ENCODE data around the gene CROCC. TPM values are rescaled to one million over a fixed set of nuclear protein-coding genes. Genes with fewer than 3 reads are reported as not detected.
A peak's percentile ranks its signal among the peaks of the same experiment; 100 is the strongest.
"Not testable (repeated sequence)": the region's sequence is repeated elsewhere in the genome, so short reads cannot be mapped to it uniquely, and the experiment has no call there.

CROCC gene
- total and polyA plus RNA-seq, 4 donors: 2.9 to 8.3 (median 5.1) TPM

DNA sequence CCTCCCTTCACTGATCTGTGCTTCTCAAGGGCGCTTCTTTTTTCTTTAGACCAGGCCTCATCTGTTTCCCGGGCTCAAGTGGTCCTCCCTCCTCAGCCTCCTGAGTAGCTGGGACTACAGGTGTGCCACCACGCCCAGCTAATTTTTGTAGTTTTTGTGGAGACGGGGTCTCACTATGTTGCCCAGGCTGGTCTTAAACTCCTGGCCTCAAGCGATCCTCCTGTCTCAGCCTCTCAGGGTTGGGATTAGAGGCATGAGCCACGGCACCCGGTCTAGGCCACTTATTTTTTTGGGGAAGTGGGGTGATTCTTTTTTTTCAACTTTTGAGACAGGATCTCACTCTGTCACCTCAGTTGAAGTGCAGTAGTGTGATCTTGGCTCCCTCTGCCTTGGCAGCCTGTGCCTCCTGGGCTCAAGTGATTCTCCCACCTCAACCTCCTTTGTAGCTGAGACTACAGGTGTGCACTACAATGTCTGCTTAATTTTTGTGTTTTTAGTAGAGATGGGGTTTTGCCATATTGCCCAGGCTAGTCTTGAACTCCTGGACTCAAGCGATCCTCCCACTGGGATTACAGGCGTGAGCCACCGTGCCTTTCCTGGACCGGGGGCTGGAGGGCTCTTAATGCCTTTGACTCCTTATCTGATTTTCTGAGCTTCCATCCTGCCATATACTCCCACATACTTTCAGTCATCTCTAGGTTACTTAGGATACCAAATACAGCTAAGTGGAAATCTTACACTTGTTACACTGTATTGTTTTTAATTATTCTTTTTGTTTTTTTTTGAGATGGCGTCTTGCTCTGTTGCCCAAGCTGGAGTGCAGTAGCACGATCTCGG lies 39.8 kb downstream of the CROCC start:
- H3K9me3 ChIP-seq (ENCODE audit: control insufficient read depth in 4 of 4, low read length in 3 of 4): no peaks in the 10 kb centered on the region
- H3K4me1 ChIP-seq (ENCODE audit: control insufficient read depth in 4 of 4, insufficient read depth in 4 of 4, low read length in 3 of 4): peaks cover 0 to 8% (median 5%) of the 10 kb centered on the region in 4 donors
- WGBS: 93% methylated on average over 14 of the region's 14 CpGs
- TF ChIP-seq, protein P1, sequence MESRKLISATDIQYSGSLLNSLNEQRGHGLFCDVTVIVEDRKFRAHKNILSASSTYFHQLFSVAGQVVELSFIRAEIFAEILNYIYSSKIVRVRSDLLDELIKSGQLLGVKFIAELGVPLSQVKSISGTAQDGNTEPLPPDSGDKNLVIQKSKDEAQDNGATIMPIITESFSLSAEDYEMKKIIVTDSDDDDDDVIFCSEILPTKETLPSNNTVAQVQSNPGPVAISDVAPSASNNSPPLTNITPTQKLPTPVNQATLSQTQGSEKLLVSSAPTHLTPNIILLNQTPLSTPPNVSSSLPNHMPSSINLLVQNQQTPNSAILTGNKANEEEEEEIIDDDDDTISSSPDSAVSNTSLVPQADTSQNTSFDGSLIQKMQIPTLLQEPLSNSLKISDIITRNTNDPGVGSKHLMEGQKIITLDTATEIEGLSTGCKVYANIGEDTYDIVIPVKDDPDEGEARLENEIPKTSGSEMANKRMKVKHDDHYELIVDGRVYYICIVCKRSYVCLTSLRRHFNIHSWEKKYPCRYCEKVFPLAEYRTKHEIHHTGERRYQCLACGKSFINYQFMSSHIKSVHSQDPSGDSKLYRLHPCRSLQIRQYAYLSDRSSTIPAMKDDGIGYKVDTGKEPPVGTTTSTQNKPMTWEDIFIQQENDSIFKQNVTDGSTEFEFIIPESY (IDR thresholded peaks at IDR 0.05): no peak
- no peak for TF ChIP-seq EGR1 (IDR thresholded peaks at IDR 0.05; ENCODE audit: low read depth in 2 of 2)
- no peak for TF ChIP-seq RXRA (IDR thresholded peaks at IDR 0.05)
- no peak for TF ChIP-seq HNF4A (conservative IDR thresholded peaks at IDR 0.05)
- no peak for TF ChIP-seq SP1 (IDR thresholded peaks at IDR 0.05)
- TF ChIP-seq FOXA2 (IDR thresholded peaks at IDR 0.05): no peak
- no peak for TF ChIP-seq RAD21 (IDR thresholded peaks at IDR 0.05)
- no peak for TF ChIP-seq YY1 (IDR thresholded peaks at IDR 0.05)
- no peak for TF ChIP-seq TAF1 (conservative IDR thresholded peaks at IDR 0.05)
- TF ChIP-seq ATF3 (IDR thresholded peaks at IDR 0.05): no peak
- TF ChIP-seq, protein P2, sequence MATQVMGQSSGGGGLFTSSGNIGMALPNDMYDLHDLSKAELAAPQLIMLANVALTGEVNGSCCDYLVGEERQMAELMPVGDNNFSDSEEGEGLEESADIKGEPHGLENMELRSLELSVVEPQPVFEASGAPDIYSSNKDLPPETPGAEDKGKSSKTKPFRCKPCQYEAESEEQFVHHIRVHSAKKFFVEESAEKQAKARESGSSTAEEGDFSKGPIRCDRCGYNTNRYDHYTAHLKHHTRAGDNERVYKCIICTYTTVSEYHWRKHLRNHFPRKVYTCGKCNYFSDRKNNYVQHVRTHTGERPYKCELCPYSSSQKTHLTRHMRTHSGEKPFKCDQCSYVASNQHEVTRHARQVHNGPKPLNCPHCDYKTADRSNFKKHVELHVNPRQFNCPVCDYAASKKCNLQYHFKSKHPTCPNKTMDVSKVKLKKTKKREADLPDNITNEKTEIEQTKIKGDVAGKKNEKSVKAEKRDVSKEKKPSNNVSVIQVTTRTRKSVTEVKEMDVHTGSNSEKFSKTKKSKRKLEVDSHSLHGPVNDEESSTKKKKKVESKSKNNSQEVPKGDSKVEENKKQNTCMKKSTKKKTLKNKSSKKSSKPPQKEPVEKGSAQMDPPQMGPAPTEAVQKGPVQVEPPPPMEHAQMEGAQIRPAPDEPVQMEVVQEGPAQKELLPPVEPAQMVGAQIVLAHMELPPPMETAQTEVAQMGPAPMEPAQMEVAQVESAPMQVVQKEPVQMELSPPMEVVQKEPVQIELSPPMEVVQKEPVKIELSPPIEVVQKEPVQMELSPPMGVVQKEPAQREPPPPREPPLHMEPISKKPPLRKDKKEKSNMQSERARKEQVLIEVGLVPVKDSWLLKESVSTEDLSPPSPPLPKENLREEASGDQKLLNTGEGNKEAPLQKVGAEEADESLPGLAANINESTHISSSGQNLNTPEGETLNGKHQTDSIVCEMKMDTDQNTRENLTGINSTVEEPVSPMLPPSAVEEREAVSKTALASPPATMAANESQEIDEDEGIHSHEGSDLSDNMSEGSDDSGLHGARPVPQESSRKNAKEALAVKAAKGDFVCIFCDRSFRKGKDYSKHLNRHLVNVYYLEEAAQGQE (IDR thresholded peaks at IDR 0.05): no peak
- TF ChIP-seq FOXA1 (IDR thresholded peaks at IDR 0.05): no peak
- no peak overlapping the region for H3K9ac ChIP-seq (ENCODE audit: low read depth in 1 of 2, low read length in 2 of 2)
- peak overlapping the region in 1 of 3 donors; percentile 65 for H3K4me3 ChIP-seq (ENCODE audit: low read depth in 1 of 3, low read length in 3 of 3)
- no peak overlapping the region for H3K27ac ChIP-seq (ENCODE audit: low read depth in 1 of 2, low read length in 2 of 2)
- no peak for DNase-seq (ENCODE audit: low spot score)
- H3K36me3 ChIP-seq (ENCODE audit: control insufficient read depth in 4 of 4, insufficient read depth in 3 of 4, low read depth in 1 of 4, low read length in 3 of 4): peaks cover 0 to 3% (median under 1%) of the 10 kb centered on the region in 4 donors
- H3K27me3 ChIP-seq (ENCODE audit: control insufficient read depth in 4 of 4, insufficient read depth in 4 of 4, low read length in 3 of 4): no peaks in the 10 kb centered on the region

- H3K36me3 ChIP-seq (ENCODE audit: control insufficient read depth in 4 of 4, insufficient read depth in 3 of 4, low read depth in 1 of 4, low read length in 3 of 4); H3K4me3 ChIP-seq (ENCODE audit: low read depth in 1 of 3, low read length in 3 of 3); DNase-seq (ENCODE audit: low spot score); H3K27me3 ChIP-seq (ENCODE audit: control insufficient read depth in 4 of 4, insufficient read depth in 4 of 4, low read length in 3 of 4); H3K9ac ChIP-seq (ENCODE audit: low read depth in 1 of 2, low read length in 2 of 2); H3K4me1 ChIP-seq (ENCODE audit: control insufficient read depth in 4 of 4, insufficient read depth in 4 of 4, low read length in 3 of 4); H3K27ac ChIP-seq (ENCODE audit: low read depth in 1 of 2, low read length in 2 of 2); H3K9me3 ChIP-seq (ENCODE audit: control insufficient read depth in 4 of 4, low read length in 3 of 4): not testable (repeated sequence)
- WGBS: 97% methylated on average over 4 of the region's 4 CpGs
Observed at GRCh38 chr1:16964169-16964568, 42.4 kb downstream of the CROCC start.
